Measurements from ENCODE around the gene IFT43. TPM values are rescaled to one million over a fixed set of nuclear protein-coding genes. Genes with fewer than 3 reads are reported as not detected.

The IFT43 gene
- total RNA-seq, 4 donors from 2014 or later = 8.7 to 18.1 (median 14.2) TPM

DNA sequence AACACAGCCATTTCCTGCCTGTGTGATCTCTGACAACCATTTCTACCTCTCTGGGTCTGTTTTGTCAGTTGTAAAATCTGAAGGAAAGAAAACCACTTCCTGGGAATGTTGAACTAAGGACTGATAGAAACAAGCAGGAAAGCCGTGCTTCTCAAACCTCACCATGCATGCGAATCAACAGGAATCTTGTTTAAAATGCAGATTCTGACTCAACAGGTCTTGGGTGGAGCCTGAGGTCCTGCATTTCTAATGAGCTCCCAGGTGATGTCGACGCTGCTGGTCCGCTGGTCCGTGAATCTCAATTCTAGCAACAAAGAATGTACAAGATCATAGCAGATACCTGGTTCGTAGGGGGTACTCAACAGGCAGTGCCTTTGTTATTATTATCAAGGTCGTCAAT lies 128.1 kb downstream of the IFT43 start:
- no peaks in the 10 kb centered on the region for H3K36me3 ChIP-seq
- in situ Hi-C loops (cut with MboI; ENCODE audit: low sequenced_read_pairs in 4 of 4) = no loop called here
- H3K4me3 ChIP-seq = no peak overlapping the region
- no peaks in the 10 kb centered on the region for H3K9me3 ChIP-seq
- DNase-seq = no peak
- H3K27me3 ChIP-seq = no peaks in the 10 kb centered on the region
- no peak overlapping the region for H3K27ac ChIP-seq
- intact Hi-C loops (cut with DNase I; ENCODE audit: low total_unique reads) = no loop called here
- no peak for ATAC-seq
- TF ChIP-seq POLR2A (IDR thresholded peaks at IDR 0.05) = no peak
- TF ChIP-seq, protein P1, sequence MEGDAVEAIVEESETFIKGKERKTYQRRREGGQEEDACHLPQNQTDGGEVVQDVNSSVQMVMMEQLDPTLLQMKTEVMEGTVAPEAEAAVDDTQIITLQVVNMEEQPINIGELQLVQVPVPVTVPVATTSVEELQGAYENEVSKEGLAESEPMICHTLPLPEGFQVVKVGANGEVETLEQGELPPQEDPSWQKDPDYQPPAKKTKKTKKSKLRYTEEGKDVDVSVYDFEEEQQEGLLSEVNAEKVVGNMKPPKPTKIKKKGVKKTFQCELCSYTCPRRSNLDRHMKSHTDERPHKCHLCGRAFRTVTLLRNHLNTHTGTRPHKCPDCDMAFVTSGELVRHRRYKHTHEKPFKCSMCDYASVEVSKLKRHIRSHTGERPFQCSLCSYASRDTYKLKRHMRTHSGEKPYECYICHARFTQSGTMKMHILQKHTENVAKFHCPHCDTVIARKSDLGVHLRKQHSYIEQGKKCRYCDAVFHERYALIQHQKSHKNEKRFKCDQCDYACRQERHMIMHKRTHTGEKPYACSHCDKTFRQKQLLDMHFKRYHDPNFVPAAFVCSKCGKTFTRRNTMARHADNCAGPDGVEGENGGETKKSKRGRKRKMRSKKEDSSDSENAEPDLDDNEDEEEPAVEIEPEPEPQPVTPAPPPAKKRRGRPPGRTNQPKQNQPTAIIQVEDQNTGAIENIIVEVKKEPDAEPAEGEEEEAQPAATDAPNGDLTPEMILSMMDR (IDR thresholded peaks at IDR 0.05 in 4 of 5, conservative IDR thresholded peaks at IDR 0.05 in 1 of 5) = no peak
- peaks cover 5 to 9% of the 10 kb centered on the region in 2 donors for H3K4me1 ChIP-seq

DNA sequence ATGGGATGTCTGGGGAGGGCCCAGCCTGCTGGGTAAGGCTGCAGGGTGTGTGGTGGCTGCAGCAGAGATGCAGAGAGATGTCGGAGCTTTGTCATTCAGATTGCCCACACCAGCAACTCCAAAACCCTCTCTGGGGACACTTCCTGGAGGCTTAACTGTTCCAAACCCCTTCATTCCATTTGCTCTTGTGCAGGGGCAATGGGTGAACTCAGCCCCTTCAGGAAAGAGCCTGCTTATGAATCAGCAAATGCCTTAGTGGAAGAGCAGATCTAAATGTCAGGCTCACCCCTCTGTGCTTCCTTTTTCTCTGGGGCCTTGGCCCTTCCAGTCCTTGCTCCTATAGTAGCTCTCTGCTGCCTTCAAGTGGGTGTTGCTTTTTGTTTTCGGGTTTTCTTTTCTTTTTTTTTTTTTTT lies 129.5 kb downstream of the IFT43 start:
- intact Hi-C loops (cut with DNase I; ENCODE audit: low total_unique reads) = no loop called here
- in situ Hi-C loops (cut with MboI; ENCODE audit: low sequenced_read_pairs in 4 of 4) = no loop called here
- DNase-seq = no peak
- Histone ChIP-seq H3K27me3 (no peaks in the 10 kb centered on the region), H3K4me1 (no peaks in the 10 kb centered on the region), H3K9me3 (no peaks in the 10 kb centered on the region), H3K27ac (no peak overlapping the region), H3K4me3 (no peak overlapping the region), H3K36me3 (no peaks in the 10 kb centered on the region)
- TF ChIP-seq, protein P1 (IDR thresholded peaks at IDR 0.05 in 4 of 5, conservative IDR thresholded peaks at IDR 0.05 in 1 of 5) = no peak
- no peak for TF ChIP-seq POLR2A (IDR thresholded peaks at IDR 0.05)
- no peak for ATAC-seq

GRCh38 chr14:76117789-76118484 lies 132.4 kb downstream of the IFT43 start:
- in situ Hi-C loops (cut with MboI; ENCODE audit: low sequenced_read_pairs in 4 of 4) = no loop called here
- H3K9me3 ChIP-seq = no peaks in the 10 kb centered on the region
- no peak for TF ChIP-seq POLR2A (IDR thresholded peaks at IDR 0.05)
- TF ChIP-seq, protein P1 (IDR thresholded peaks at IDR 0.05 in 4 of 5, conservative IDR thresholded peaks at IDR 0.05 in 1 of 5) = no peak

DNA sequence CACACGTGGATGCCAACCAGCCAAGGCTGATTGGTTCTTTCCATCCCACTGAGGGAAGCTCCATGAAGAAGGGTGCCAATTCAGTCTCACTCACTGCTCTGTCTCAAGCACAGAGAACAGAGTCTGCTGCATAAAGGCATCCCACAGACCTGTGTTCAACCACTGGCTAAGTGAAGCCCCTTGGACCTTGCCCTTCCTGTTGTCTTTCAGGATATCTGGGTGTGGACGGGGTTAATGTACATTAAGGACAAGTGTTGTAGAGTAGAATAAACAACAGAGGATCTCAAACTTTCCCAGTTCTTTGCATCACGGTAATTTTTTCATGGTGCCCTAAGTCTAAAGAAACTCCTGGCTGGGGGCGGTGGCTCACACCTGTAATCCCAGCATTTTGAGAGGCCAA lies 133.0 kb downstream of the IFT43 start:
- H3K27me3 ChIP-seq = no peaks in the 10 kb centered on the region
- no peak for TF ChIP-seq POLR2A (IDR thresholded peaks at IDR 0.05)
- TF ChIP-seq, protein P1 (IDR thresholded peaks at IDR 0.05 in 4 of 5, conservative IDR thresholded peaks at IDR 0.05 in 1 of 5) = no peak
- no peaks in the 10 kb centered on the region for H3K9me3 ChIP-seq
- in situ Hi-C loops (cut with MboI; ENCODE audit: low sequenced_read_pairs in 4 of 4) (no loop called here), intact Hi-C loops (cut with DNase I; ENCODE audit: low total_unique reads) (no loop called here)
- DNase-seq (no peak), ATAC-seq (no peak)
- no peaks in the 10 kb centered on the region for H3K36me3 ChIP-seq
- H3K4me3 ChIP-seq = no peak overlapping the region
- H3K27ac ChIP-seq = no peak overlapping the region
- H3K4me1 ChIP-seq = no peaks in the 10 kb centered on the region

More at GRCh38 chr14:76117789-76118484, 132.4 kb downstream of the IFT43 start:
- no peak overlapping the region for H3K27ac ChIP-seq
- DNase-seq (no peak), ATAC-seq (no peak)
- no peak overlapping the region for H3K4me3 ChIP-seq
- no peaks in the 10 kb centered on the region for H3K4me1 ChIP-seq
- intact Hi-C loops (cut with DNase I; ENCODE audit: low total_unique reads) = no loop called here
- no peaks in the 10 kb centered on the region for H3K27me3 ChIP-seq
- no peaks in the 10 kb centered on the region for H3K36me3 ChIP-seq

All from gastrocnemius medialis (tissue), 4 donors.